HEK293 (cell line): ENCODE measurements around the gene NCOR2.
A peak's percentile ranks its signal among the peaks of the same experiment; 100 is the strongest.

ENCODE experiments used
- ATF2 ChIP-seq: fragments of 450-650 bp; formaldehyde crosslinking; IDR thresholded peaks from 2 replicates; pipeline ENCODE4 v1.5.1; 2016; ENCODE audit warnings: missing biosample characterization, missing genetic modification characterization, low read depth
- BCL11A ChIP-seq: fragments of 450-650 bp; formaldehyde crosslinking; IDR thresholded peaks from 2 replicates; pipeline ENCODE4 v1.5.1; 2016; ENCODE audit warnings: low read depth, missing biosample characterization, missing genetic modification characterization
- CTCF ChIP-seq: fragments of 450-650 bp; formaldehyde crosslinking; IDR thresholded peaks from 2 replicates; pipeline ENCODE4 v1.5.1; 2016; ENCODE audit warnings: missing biosample characterization, missing genetic modification characterization
- GLIS1 ChIP-seq: fragments of 450-650 bp; formaldehyde crosslinking; IDR thresholded peaks from 2 replicates; pipeline ENCODE4 v1.5.1; 2016; ENCODE audit warnings: missing biosample characterization, missing genetic modification characterization
- IKZF3 ChIP-seq: fragments of 450-650 bp; IDR thresholded peaks from 2 replicates; pipeline ENCODE4 v1.5.0; 2018; ENCODE audit warnings: missing biosample characterization, mild to moderate bottlenecking, missing genetic modification characterization, moderate library complexity
- KLF1 ChIP-seq: fragments of 450-650 bp; formaldehyde crosslinking; IDR thresholded peaks from 2 replicates; pipeline ENCODE4 v1.5.1; 2016; ENCODE audit warnings: missing biosample characterization, missing genetic modification characterization
- KLF10 ChIP-seq: fragments of 450-650 bp; IDR thresholded peaks from 2 replicates; pipeline ENCODE4 v1.5.1; 2018; ENCODE audit warnings: missing biosample characterization, mild to moderate bottlenecking, missing genetic modification characterization
- KLF8 ChIP-seq: fragments of 450-650 bp; formaldehyde crosslinking; IDR thresholded peaks from 2 replicates; pipeline ENCODE4 v1.5.1; 2016; ENCODE audit warnings: missing biosample characterization, missing genetic modification characterization
- PATZ1 ChIP-seq: fragments of 450-650 bp; formaldehyde crosslinking; IDR thresholded peaks from 2 replicates; pipeline ENCODE4 v1.5.1; 2016; ENCODE audit warnings: missing biosample characterization, missing genetic modification characterization
- ZBTB6 ChIP-seq: fragments of 450-650 bp; formaldehyde crosslinking; IDR thresholded peaks from 2 replicates; pipeline ENCODE4 v1.5.1; 2017; ENCODE audit warnings: missing biosample characterization, missing genetic modification characterization
- ZBTB7A ChIP-seq: fragments of 450-650 bp; formaldehyde crosslinking; IDR thresholded peaks from 2 replicates; pipeline ENCODE4 v1.5.1; 2016; ENCODE audit warnings: low read depth, missing biosample characterization, missing genetic modification characterization
- ZEB2 ChIP-seq: fragments of 450-650 bp; formaldehyde crosslinking; IDR thresholded peaks from 2 replicates; pipeline ENCODE4 v1.5.1; 2016; ENCODE audit warnings: missing biosample characterization, missing genetic modification characterization
- ZFHX2 ChIP-seq: fragments of 450-650 bp; formaldehyde crosslinking; conservative IDR thresholded peaks from 2 replicates; pipeline ENCODE4 v1.5.1; 2016; ENCODE audit warnings: missing biosample characterization, missing genetic modification characterization
- ZNF112 ChIP-seq: fragments of 450-650 bp; formaldehyde crosslinking; IDR thresholded peaks from 2 replicates; pipeline ENCODE4 v1.5.0; 2017; ENCODE audit warnings: missing biosample characterization, missing genetic modification characterization
- ZNF146 ChIP-seq: fragments of 450-650 bp; formaldehyde crosslinking; IDR thresholded peaks from 2 replicates; pipeline ENCODE4 v1.5.1; 2016; ENCODE audit warnings: missing biosample characterization, missing genetic modification characterization
- ZNF2 ChIP-seq: fragments of 450-650 bp; formaldehyde crosslinking; IDR thresholded peaks from 2 replicates; pipeline ENCODE4 v1.5.1; 2016; ENCODE audit warnings: missing biosample characterization, missing genetic modification characterization
- ZNF366 ChIP-seq: fragments of 450-650 bp; formaldehyde crosslinking; conservative IDR thresholded peaks from 2 replicates; pipeline ENCODE4 v1.5.1; 2016; ENCODE audit warnings: missing biosample characterization, missing genetic modification characterization
- ZNF426 ChIP-seq: fragments of 450-650 bp; formaldehyde crosslinking; IDR thresholded peaks from 2 replicates; pipeline ENCODE4 v1.5.1; 2017; ENCODE audit warnings: missing biosample characterization, missing genetic modification characterization, mild to moderate bottlenecking, inconsistent platforms, moderate library complexity
- ZNF449 ChIP-seq: fragments of 450-650 bp; formaldehyde crosslinking; IDR thresholded peaks from 2 replicates; pipeline ENCODE4 v1.5.1; 2017; ENCODE audit warnings: missing biosample characterization, mild to moderate bottlenecking, missing genetic modification characterization, moderate library complexity
- ZNF561 ChIP-seq: fragments of 450-650 bp; IDR thresholded peaks from 2 replicates; pipeline ENCODE4 v1.5.1; 2018; ENCODE audit warnings: missing biosample characterization, missing genetic modification characterization, borderline replicate concordance
- ZNF629 ChIP-seq: fragments of 450-650 bp; formaldehyde crosslinking; IDR thresholded peaks from 2 replicates; pipeline ENCODE4 v1.5.1; 2017; ENCODE audit warnings: missing biosample characterization, missing genetic modification characterization
- ZNF645 ChIP-seq: fragments of 450-650 bp; formaldehyde crosslinking; IDR thresholded peaks from 2 replicates; pipeline ENCODE4; 2016; ENCODE audit warnings: missing biosample characterization, missing genetic modification characterization
- ZNF76 ChIP-seq: fragments of 450-650 bp; formaldehyde crosslinking; IDR thresholded peaks from 2 replicates; pipeline ENCODE4; 2016; ENCODE audit warnings: low read depth, missing biosample characterization, missing genetic modification characterization, borderline replicate concordance
- ZNF843 ChIP-seq: fragments of 450-650 bp; formaldehyde crosslinking; IDR thresholded peaks from 2 replicates; pipeline ENCODE4 v1.5.1; 2016; ENCODE audit warnings: missing biosample characterization, missing genetic modification characterization
- ZSCAN4 ChIP-seq: fragments of 450-650 bp; formaldehyde crosslinking; IDR thresholded peaks from 2 replicates; pipeline ENCODE4 v1.5.1; 2017; ENCODE audit warnings: missing biosample characterization, missing genetic modification characterization
- TF ChIP-seq, protein P1 (sequence below): fragments of 450-650 bp; formaldehyde crosslinking; IDR thresholded peaks from 2 replicates; pipeline ENCODE4 v1.5.1; 2016; ENCODE audit warnings: missing biosample characterization, missing genetic modification characterization

The NCOR2 gene

DNA sequence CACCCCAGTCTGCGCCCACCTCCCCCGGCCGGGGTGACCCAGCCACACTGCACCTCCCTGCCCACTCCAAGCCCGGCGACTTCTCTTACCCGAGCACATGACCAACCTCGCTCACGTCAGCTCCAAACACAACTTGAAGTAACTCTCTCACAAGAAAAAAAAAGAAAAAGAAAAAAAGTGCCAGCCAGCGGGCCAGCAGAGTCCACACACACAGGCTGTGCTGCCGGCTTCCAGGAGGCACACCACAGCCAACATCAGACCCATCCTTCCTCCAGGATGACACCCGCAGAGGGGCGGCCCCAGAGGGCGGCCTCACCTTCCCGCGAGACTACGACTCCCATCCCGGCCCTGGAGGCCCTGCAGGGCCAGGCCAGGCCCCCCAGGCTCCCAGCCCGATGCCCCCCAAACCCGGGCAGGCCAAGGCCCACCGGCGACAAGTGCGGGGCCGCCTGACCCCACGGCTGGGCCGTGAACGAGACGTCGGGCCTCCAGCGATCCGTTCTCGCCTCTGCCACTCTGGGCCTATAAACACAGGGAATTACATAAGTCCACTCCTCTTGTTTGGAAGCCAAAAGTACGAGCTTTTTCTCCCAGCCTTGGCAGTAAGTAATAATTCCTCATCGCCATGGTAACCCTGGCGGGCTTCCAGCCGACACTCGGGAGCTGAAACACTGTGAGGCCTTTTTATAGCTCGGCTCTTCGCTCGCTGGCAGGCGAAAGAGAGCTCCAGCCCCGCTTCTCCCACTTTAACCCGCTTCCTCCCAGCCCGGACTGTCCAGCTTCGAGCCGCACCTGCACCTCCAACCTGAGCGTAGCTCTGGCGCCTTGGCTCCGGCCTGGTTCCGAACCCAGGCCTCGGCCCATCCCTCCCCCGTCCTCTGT is 49.1 kb downstream of the NCOR2 start (continued):
- no peak for TF ChIP-seq ZNF426
- TF ChIP-seq ZNF561 = peak; percentile 56; the same call in 1 of the 2 replicates
- peak; percentile 61 for TF ChIP-seq ZBTB6
- TF ChIP-seq ZNF366 (tag by site-specific recombination) = peak; percentile 8
- TF ChIP-seq ZSCAN4 (tag by site-specific recombination) = no peak
- peak; percentile 64; the same call in 1 of the 2 replicates for TF ChIP-seq KLF1 (tag by site-specific recombination)
- peak; percentile 79 for TF ChIP-seq ZEB2 (tag by site-specific recombination)
- TF ChIP-seq ZNF2 (tag by site-specific recombination) = peak; percentile 66
- no peak for TF ChIP-seq ZNF112 (tag by site-specific recombination)
- TF ChIP-seq ZNF629 (tag by site-specific recombination) = peak; percentile 8; the same call in 1 of the 2 replicates
- peak; percentile 93 for TF ChIP-seq KLF8 (tag by site-specific recombination)
- no peak for TF ChIP-seq ZNF645
- peak; percentile 91 for TF ChIP-seq PATZ1 (tag by site-specific recombination)
- TF ChIP-seq KLF10 (tag by site-specific recombination) = peak; percentile 47; the same call in 1 of the 2 replicates
- TF ChIP-seq, protein P1, sequence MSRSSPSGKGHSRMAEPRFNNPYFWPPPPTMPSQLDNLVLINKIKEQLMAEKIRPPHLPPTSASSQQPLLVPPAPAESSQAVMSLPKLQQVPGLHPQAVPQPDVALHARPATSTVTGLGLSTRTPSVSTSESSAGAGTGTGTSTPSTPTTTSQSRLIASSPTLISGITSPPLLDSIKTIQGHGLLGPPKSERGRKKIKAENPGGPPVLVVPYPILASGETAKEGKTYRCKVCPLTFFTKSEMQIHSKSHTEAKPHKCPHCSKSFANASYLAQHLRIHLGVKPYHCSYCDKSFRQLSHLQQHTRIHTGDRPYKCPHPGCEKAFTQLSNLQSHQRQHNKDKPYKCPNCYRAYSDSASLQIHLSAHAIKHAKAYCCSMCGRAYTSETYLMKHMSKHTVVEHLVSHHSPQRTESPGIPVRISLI = peak; percentile 99
- no peak for TF ChIP-seq ZNF146 (tag by site-specific recombination)
- peak; percentile 5; the same call in 1 of the 2 replicates for TF ChIP-seq ZFHX2
- peak; percentile 89 for TF ChIP-seq IKZF3 (tag by site-specific recombination)
- 0 out of 2 replicates have a peak, but pooled peaks have one; percentile 7 for TF ChIP-seq CTCF (tag by site-specific recombination)
- peak; percentile 71 for TF ChIP-seq ZNF76 (tag by site-specific recombination)
- TF ChIP-seq ZNF843 (tag by site-specific recombination) = peak; percentile 26; the same call in 1 of the 2 replicates
- peak; percentile 85; the same call in 1 of the 2 replicates for TF ChIP-seq ZBTB7A (tag by site-specific recombination)
- TF ChIP-seq ZNF449 = 0 out of 2 replicates have a peak, but pooled peaks have one; percentile 31
- TF ChIP-seq GLIS1 (tag by site-specific recombination) = peak; percentile 96
- 0 out of 2 replicates have a peak, but pooled peaks have one; percentile 4 for TF ChIP-seq BCL11A (tag by site-specific recombination)
- TF ChIP-seq ATF2 = peak; percentile 41; the same call in 1 of the 2 replicates
